Left renal cortex interstitium (tissue), 4 donors: ENCODE results near the gene ZFAND2A. TPM values are rescaled to one million over a fixed set of nuclear protein-coding genes. Genes with fewer than 3 reads are reported as not detected.
"Not testable (repeated sequence)": the region's sequence is repeated elsewhere in the genome, so short reads cannot be mapped to it uniquely, and the experiment has no call there.

Source experiments
- DNase-seq, 4 donors: peaks; one replicate each; pipeline ENCODE4 v3.0.0-alpha.2; 2013; ENCODE audit warnings: low read depth in 4 of 4, low spot score in 2 of 4, missing footprints in 1 of 4
- polyA plus RNA-seq, 4 donors: library from polyadenylated mRNA; unstranded; fragments of 120-200 nt; gene quantifications; one replicate each; pipeline ENCODE4 v1.2.1, GENCODE V29; 2013; ENCODE audit not compliant: insufficient read length in 4 of 4

The ZFAND2A gene
- polyA plus RNA-seq, 4 donors: 18.6 to 25.9 (median 25.0) TPM

GRCh38 chr7:1175967-1176851, 16.2 kb upstream of the ZFAND2A start:
- peak in 1 of 4 donors; percentile 57 for DNase-seq

GRCh38 chr7:1175597-1175966, 15.6 kb upstream of the ZFAND2A start:
- no peak for DNase-seq

GRCh38 chr7:1174881-1175596, 15.0 kb upstream of the ZFAND2A start:
- no peak for DNase-seq

GRCh38 chr7:1174002-1174401, 14.0 kb upstream of the ZFAND2A start:
- DNase-seq: no peak

- no peak for DNase-seq
Measured at GRCh38 chr7:1172666-1173523, 12.9 kb upstream of the ZFAND2A start.

GRCh38 chr7:1171516-1171915, 11.5 kb upstream of the ZFAND2A start:
- not testable (repeated sequence) for DNase-seq

GRCh38 chr7:1170741-1171501, 10.9 kb upstream of the ZFAND2A start:
- no peak for DNase-seq

- DNase-seq: peak in 1 of 4 donors; percentile 59
Measured at GRCh38 chr7:1169409-1170368, 9.7 kb upstream of the ZFAND2A start.

- DNase-seq: no peak
Measured at GRCh38 chr7:1168422-1168821, 8.4 kb upstream of the ZFAND2A start.

GRCh38 chr7:1164436-1164835, 4.4 kb upstream of the ZFAND2A start:
- no peak for DNase-seq

GRCh38 chr7:1163121-1163520, 3.1 kb upstream of the ZFAND2A start:
- DNase-seq: no peak

GRCh38 chr7:1160670-1161021, 650 bp upstream of the ZFAND2A start:
- DNase-seq: no peak

GRCh38 chr7:1159231-1159630, 765 bp downstream of the ZFAND2A start:
- DNase-seq: not testable (repeated sequence)

- no peak for DNase-seq
Measured at GRCh38 chr7:1158203-1159126, 1.5 kb downstream of the ZFAND2A start.

- DNase-seq: no peak
Measured at GRCh38 chr7:1156782-1157535, 3.0 kb downstream of the ZFAND2A start.

- DNase-seq: not testable (repeated sequence)
Measured at GRCh38 chr7:1155818-1156781, 3.9 kb downstream of the ZFAND2A start.
